RKO (cell line): ENCODE measurements around the gene DNAAF5.

Source experiments
- DNase-seq: peaks from one replicate; pipeline ENCODE4 v3.0.0-alpha.2; 2016; ENCODE audit warnings: low spot score

The DNAAF5 gene

DNA sequence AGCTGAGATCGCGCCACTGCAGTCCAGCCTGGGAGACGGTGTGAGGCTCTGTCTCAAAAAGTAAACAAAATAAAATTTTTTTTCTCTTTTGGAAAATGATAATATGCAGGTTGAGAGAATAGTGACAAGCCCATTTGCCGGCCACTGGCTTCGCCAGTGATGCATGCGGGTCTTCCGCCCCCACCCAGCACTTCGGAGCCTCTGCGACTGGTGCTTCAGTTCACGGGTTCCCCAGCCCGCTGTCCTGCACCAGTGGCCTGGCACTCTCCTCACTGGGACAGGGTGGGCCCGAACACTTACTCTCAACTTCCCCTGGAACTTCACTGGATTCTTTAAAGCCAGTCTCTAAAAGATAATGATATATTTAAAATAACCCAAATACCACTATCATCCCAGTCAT is 108.5 kb downstream of the DNAAF5 start:
- no peak for DNase-seq

DNA sequence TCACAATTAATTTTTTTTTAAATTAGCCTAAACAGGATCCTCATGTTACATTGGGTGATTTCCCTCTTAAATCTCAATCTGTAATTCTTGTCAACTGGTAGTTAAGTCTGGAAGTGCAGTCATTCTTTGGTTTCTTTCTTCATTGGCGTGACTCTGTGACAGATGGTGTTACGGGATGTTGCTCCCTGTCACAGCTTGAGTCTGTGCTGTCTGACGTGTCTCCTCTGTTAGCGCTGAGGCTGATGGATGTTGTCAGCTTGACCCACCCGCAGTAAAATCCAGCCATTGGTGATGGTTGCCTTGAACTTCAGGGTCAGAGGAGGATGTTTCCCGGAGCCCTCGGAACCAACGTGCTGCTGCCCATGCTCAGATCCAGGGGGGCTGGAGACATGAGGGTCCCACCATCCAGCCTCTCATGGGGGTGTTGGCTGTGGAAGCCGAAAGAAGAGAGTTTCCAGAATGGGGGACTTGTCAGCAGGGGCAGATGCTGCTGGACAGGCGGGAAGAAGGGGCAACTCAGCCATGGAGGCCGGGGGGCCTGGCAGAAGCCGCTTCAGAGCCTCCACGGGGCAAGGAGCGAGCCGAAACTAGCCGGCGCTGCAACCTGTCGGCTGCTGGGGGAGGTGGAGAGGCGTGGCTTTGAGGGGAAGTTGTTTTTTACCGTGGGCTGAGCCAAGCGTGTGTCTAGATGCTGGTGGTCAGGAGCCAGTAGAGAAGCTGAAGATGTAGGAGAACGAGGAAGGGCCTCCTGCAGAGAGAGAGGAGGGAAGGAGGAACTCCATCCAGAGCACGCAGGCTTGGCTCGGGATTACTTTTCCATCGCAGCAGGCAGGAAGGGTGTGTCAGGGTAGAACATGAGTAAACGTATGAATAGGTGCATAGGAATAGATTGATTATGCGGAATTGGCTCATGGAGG is 109.2 kb downstream of the DNAAF5 start:
- DNase-seq, result no peak
